SJSA1 (cell line): ENCODE data around the gene PRPF40A. TPM values are rescaled to one million over a fixed set of nuclear protein-coding genes. Genes with fewer than 3 reads are reported as not detected.
A peak's percentile ranks its signal among the peaks of the same experiment; 100 is the strongest.

ENCODE experiments used
- DNase-seq, 2 experiments: peaks; one replicate each; pipeline ENCODE4 v3.0.0-alpha.2; 2015 to 2020; ENCODE audit warnings: low spot score in 2 of 2, low read depth in 1 of 2
- H3K27ac ChIP-seq: fragments of 250-450 bp; sonication (Bioruptor Pico); 2 replicates; pipeline ENCODE4 v1.5.1; 2020; ENCODE audit warnings: mild to moderate bottlenecking, moderate library complexity
- H3K27me3 ChIP-seq: fragments of 250-450 bp; sonication (Bioruptor Pico); replicated peaks from 2 replicates; pipeline ENCODE4 v1.5.1; 2020; ENCODE audit warnings: mild to moderate bottlenecking, moderate library complexity
- H3K36me3 ChIP-seq: fragments of 250-450 bp; sonication (Bioruptor Pico); 2 replicates; pipeline ENCODE4 v1.5.1; 2020; ENCODE audit warnings: mild to moderate bottlenecking
- H3K4me1 ChIP-seq: fragments of 250-450 bp; sonication (Bioruptor Pico); replicated peaks from 2 replicates; pipeline ENCODE4 v1.6.1; 2021; ENCODE audit warnings: mild to moderate bottlenecking
- H3K4me3 ChIP-seq: fragments of 250-450 bp; sonication (Bioruptor Pico); 2 replicates; pipeline ENCODE4 v1.5.1; 2020; ENCODE audit warnings: mild to moderate bottlenecking
- H3K9me3 ChIP-seq: fragments of 250-450 bp; sonication (Bioruptor Pico); replicated peaks from 2 replicates; pipeline ENCODE4 v1.5.1; 2020; ENCODE audit warnings: mild to moderate bottlenecking
- total RNA-seq: library from RNA; depleted of rRNA; stranded (reverse); fragments of >200 nt; shearing (Covaris generic); gene quantifications from 2 replicates; pipeline ENCODE4 v1.2.3, GENCODE V29; 2014

PRPF40A gene
- total RNA-seq, 1 experiment from 2014 or later = 156 TPM

DNA sequence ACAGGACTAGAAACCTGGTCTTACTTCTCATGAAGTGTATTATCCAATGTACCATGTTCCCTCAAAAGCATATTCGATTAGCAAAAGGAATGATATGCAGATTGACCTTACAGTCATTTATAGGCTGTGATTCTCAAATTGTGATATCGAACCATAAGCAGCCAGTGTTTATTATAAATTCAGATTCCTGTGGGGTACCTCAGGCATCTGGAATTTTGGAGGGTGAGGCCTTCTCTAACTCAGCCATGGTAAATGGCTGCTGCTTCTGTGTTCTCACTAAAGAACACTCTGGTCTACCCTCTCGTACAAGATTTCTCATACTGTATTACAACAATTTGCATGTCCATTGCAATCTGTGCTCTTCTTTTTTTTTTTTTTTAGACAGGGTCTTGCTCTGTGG is 84.5 kb downstream of the PRPF40A start:
- H3K4me3 ChIP-seq = no peak overlapping the region
- no peaks in the 10 kb centered on the region for H3K4me1 ChIP-seq
- no peaks in the 10 kb centered on the region for H3K27me3 ChIP-seq
- H3K9me3 ChIP-seq = no peaks in the 10 kb centered on the region
- H3K36me3 ChIP-seq = peaks cover 4% of the 10 kb centered on the region; the same call in 1 of the 2 replicates
- no peak for DNase-seq
- no peak overlapping the region for H3K27ac ChIP-seq

GRCh38 chr2:152630466-152630865 is 86.8 kb downstream of the PRPF40A start:
- Histone ChIP-seq H3K9me3 (no peaks in the 10 kb centered on the region), H3K36me3 (peaks cover 8% of the 10 kb centered on the region; the same call in 1 of the 2 replicates), H3K4me1 (peaks cover under 1% of the 10 kb centered on the region; the same call in 1 of the 2 replicates), H3K27me3 (no peaks in the 10 kb centered on the region), H3K27ac (no peak overlapping the region), H3K4me3 (no peak overlapping the region)
- no peak for DNase-seq

DNA sequence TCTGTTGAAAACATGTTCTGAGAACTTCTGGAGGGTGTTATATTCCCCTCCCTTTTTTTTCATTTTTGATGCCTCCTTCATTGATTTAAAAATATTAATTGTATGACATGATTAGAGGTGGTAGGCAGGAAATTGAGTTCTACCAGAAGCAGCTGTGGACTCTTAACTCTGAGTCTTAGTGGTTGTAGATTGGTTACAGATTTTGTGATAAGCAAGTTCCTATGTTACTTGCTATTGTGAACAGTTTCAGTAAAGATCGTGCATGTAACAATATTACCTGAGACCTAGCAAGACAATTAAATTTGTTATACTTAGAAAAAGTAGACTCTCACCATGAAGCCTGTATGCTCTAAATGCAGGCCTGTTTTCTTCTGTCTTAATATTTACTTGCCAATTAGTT is 88.1 kb downstream of the PRPF40A start:
- Histone ChIP-seq H3K4me3 (no peak overlapping the region), H3K9me3 (no peaks in the 10 kb centered on the region), H3K27me3 (no peaks in the 10 kb centered on the region), H3K27ac (no peak overlapping the region), H3K36me3 (peaks cover 8% of the 10 kb centered on the region; the same call in 1 of the 2 replicates), H3K4me1 (peaks cover 11% of the 10 kb centered on the region)
- DNase-seq = no peak

DNA sequence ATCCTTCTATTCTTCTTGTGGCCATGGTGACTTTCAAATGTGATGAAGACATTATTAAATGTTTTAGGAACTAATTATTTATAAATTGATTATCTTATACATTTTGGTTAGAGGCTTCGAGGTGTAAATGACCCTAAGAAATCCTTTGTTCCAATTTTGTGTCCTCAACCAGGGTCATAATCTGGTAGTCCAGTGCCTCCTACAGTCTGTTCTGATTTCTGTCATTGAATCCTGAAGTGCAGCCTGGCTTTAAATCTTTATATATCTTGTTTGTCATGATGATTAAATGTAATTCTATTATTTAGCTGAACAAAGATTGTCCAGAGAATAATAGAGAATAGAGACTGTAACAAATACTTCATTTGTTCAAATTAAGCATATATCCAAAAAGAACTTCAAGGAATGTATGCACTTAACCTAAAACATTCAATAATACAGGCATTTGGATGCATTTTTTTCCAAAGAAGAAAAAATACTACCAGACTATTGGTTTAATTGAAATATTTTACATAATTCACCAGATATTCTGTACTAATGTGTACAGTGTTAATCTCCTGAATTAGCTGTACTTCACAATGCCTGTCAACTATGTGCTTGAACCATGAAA is 89.8 kb downstream of the PRPF40A start:
- no peak overlapping the region for H3K27ac ChIP-seq

GRCh38 chr2:152626911-152627339 is 90.3 kb downstream of the PRPF40A start:
- Histone ChIP-seq H3K36me3 (peaks cover 8% of the 10 kb centered on the region; the same call in 1 of the 2 replicates), H3K4me1 (peaks cover 11% of the 10 kb centered on the region), H3K27me3 (no peaks in the 10 kb centered on the region), H3K9me3 (no peaks in the 10 kb centered on the region), H3K27ac (no peak overlapping the region), H3K4me3 (no peak overlapping the region)
- no peak for DNase-seq

More for the DNA sequence above, 89.8 kb downstream of the PRPF40A start:
- Histone ChIP-seq H3K4me3 (no peak overlapping the region), H3K9me3 (no peaks in the 10 kb centered on the region), H3K4me1 (peaks cover 11% of the 10 kb centered on the region), H3K36me3 (peaks cover 8% of the 10 kb centered on the region; the same call in 1 of the 2 replicates), H3K27me3 (no peaks in the 10 kb centered on the region)
- no peak for DNase-seq

DNA sequence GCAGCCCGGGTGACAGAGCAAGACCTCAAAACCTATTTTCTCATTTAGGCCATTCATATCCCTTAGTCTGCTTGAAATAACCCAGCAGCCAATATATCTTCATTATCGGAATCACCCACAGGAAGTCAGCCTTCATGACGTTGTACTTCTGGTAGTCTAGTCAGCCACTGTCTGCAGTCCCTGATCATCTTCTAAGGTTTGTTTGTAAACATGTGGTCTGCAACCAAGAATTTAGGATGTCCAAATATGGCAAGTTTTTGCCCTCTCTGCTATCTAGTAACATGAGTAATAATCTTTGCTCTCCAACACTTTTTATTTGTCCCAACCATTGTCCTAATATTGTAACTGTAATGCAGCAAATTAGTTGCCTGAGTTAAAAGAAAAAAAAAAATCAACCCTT is 92.5 kb downstream of the PRPF40A start:
- Histone ChIP-seq H3K27me3 (no peaks in the 10 kb centered on the region), H3K4me3 (no peak overlapping the region), H3K36me3 (peaks cover 7% of the 10 kb centered on the region; the same call in 1 of the 2 replicates), H3K27ac (no peak overlapping the region), H3K9me3 (no peaks in the 10 kb centered on the region), H3K4me1 (peaks cover 11% of the 10 kb centered on the region)
- peak in 1 of 2 experiments; percentile 29 for DNase-seq

- no peak overlapping the region for H3K4me3 ChIP-seq
- H3K9me3 ChIP-seq = no peaks in the 10 kb centered on the region
- peaks cover 7% of the 10 kb centered on the region; the same call in 1 of the 2 replicates for H3K36me3 ChIP-seq
- H3K27me3 ChIP-seq = no peaks in the 10 kb centered on the region
- H3K4me1 ChIP-seq = peaks cover 11% of the 10 kb centered on the region
- H3K27ac ChIP-seq = no peak overlapping the region
- DNase-seq = no peak
Observed at GRCh38 chr2:152623775-152624174, 93.5 kb downstream of the PRPF40A start.

DNA sequence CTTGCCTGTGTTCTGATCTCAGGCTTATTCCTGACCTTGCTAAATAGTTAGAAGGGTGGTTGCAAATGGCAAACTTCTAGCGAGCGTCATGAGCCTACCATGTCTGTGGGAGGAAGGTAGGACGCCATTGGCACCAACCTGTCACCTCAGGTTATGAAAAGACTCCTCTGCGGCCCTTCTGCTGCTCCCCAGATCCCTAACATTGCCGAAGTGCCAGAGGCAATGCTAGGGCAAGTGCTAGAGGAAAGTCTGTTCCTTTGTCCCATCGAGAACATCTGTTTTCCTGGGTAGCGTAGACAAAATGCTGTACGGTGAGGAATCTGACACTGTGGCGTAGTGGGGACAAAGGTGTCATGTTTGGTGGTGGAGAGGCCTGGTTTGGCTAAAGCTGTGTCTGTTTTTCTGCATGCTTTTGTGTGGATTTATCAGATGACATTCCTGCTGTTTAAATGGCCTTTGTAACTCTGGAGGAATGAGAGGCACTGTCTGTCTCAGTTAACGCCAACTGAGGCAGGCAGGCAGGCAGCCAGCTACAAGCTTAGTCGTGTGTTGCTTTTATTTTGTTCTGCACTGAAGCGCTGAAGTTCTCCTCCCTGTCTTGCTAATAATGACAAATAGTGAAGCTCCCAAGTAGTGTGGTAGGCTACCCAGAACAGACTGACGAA is 94.1 kb downstream of the PRPF40A start:
- H3K27ac ChIP-seq = no peak overlapping the region
- H3K9me3 ChIP-seq = no peaks in the 10 kb centered on the region
- H3K36me3 ChIP-seq = peaks cover 7% of the 10 kb centered on the region; the same call in 1 of the 2 replicates
- DNase-seq = no peak
- H3K27me3 ChIP-seq = no peaks in the 10 kb centered on the region
- H3K4me1 ChIP-seq = peaks cover 11% of the 10 kb centered on the region
- no peak overlapping the region for H3K4me3 ChIP-seq

GRCh38 chr2:152622219-152622618 is 95.0 kb downstream of the PRPF40A start:
- no peak overlapping the region for H3K27ac ChIP-seq
- peaks cover 7% of the 10 kb centered on the region; the same call in 1 of the 2 replicates for H3K36me3 ChIP-seq
- DNase-seq = no peak
- no peaks in the 10 kb centered on the region for H3K9me3 ChIP-seq
- H3K4me1 ChIP-seq = peaks cover 11% of the 10 kb centered on the region
- H3K4me3 ChIP-seq = no peak overlapping the region
- H3K27me3 ChIP-seq = no peaks in the 10 kb centered on the region

GRCh38 chr2:152620985-152621384 is 96.3 kb downstream of the PRPF40A start:
- DNase-seq = no peak
- H3K27me3 ChIP-seq = no peaks in the 10 kb centered on the region
- no peaks in the 10 kb centered on the region for H3K9me3 ChIP-seq
- no peak overlapping the region for H3K4me3 ChIP-seq
- peaks cover 8% of the 10 kb centered on the region; the same call in 1 of the 2 replicates for H3K36me3 ChIP-seq
- peaks cover 11% of the 10 kb centered on the region for H3K4me1 ChIP-seq
- H3K27ac ChIP-seq = no peak overlapping the region

- Histone ChIP-seq H3K36me3 (peaks cover 8% of the 10 kb centered on the region; the same call in 1 of the 2 replicates), H3K4me3 (no peak overlapping the region), H3K4me1 (peaks cover 9% of the 10 kb centered on the region), H3K9me3 (no peaks in the 10 kb centered on the region), H3K27me3 (no peaks in the 10 kb centered on the region), H3K27ac (no peak overlapping the region)
- no peak for DNase-seq
Observed at GRCh38 chr2:152620208-152620607, 97.1 kb downstream of the PRPF40A start.

- H3K36me3 ChIP-seq = peaks cover 8% of the 10 kb centered on the region; the same call in 1 of the 2 replicates
Observed at GRCh38 chr2:152618193-152618564, 99.1 kb downstream of the PRPF40A start.

DNA sequence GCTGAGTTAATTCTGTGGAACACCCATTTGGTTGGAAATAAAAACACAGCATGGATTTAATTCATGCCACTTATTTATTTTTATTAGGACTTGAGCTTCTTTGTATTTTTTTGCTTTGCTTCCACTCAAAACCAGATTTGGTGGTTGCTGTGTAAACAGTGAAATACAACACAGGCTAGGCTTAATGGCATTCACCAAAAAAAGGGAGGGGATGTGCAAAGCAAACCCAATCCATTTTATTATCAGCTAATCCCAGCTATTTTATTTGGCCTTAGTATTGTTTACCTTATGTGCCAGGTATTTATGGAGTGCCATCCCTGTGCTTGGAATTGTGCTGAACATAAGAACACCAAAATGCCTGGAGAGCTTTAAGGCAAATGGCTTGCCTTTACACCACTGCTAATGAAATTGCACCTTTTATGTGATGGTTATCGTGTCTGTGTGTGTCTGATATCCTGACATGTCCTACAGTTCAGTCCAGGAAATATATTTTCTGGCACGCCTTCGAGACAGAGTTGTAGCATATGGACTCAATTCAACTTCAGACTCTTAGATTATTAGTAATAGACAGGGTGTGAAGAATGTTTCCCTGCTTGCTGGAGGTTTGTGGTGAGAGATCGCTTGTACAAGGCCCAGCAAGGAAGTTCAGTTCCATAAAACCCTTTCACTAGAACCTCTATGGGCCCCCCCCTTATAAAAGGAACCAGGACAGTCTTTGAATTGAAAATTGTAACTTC is 99.6 kb downstream of the PRPF40A start:
- H3K9me3 ChIP-seq = no peaks in the 10 kb centered on the region
- no peak overlapping the region for H3K27ac ChIP-seq
- no peaks in the 10 kb centered on the region; the same call in 1 of the 2 replicates for H3K4me1 ChIP-seq
- no peak overlapping the region for H3K4me3 ChIP-seq
- no peak for DNase-seq
- H3K36me3 ChIP-seq = peaks cover 8% of the 10 kb centered on the region; the same call in 1 of the 2 replicates
- H3K27me3 ChIP-seq = no peaks in the 10 kb centered on the region

More at GRCh38 chr2:152618193-152618564, 99.1 kb downstream of the PRPF40A start:
- Histone ChIP-seq H3K27me3 (no peaks in the 10 kb centered on the region), H3K9me3 (no peaks in the 10 kb centered on the region), H3K4me3 (no peak overlapping the region), H3K4me1 (no peaks in the 10 kb centered on the region; the same call in 1 of the 2 replicates), H3K27ac (no peak overlapping the region)
- no peak for DNase-seq
